Neural cell (in vitro differentiated cells): Measurements from ENCODE around the gene TRIAP1. TPM values are rescaled to one million over a fixed set of nuclear protein-coding genes. Genes with fewer than 3 reads are reported as not detected.

Experiments
- H2AFZ ChIP-seq: fragments of 200-600, 300-800 bp; sonication (generic), shearing (Covaris generic); 2 replicates; pipeline ENCODE4 v1.6.0; 2014; ENCODE audit warnings: low read depth, mild to moderate bottlenecking, antibody characterized with exemption, low read length, moderate library complexity
- H3F3A ChIP-seq: fragments of 200-600 bp; shearing (Covaris generic); 2 replicates; pipeline ENCODE4 v1.6.1; 2016; ENCODE audit warnings: mild to moderate bottlenecking, moderate library complexity, mixed read lengths, antibody characterized with exemption, low read length; ENCODE audit not compliant: insufficient read depth, poor library complexity, severe bottlenecking
- H3K27ac ChIP-seq: fragments of 200-600, 300-800 bp; sonication (generic), shearing (Covaris generic); 2 replicates; pipeline ENCODE4 v1.5.1; 2014; ENCODE audit warnings: mild to moderate bottlenecking, low read length, moderate library complexity
- H3K27me3 ChIP-seq: fragments of 300-800, 200-600 bp; sonication (generic), shearing (Covaris generic); 2 replicates; pipeline ENCODE4 v1.6.0; 2014; ENCODE audit warnings: mild to moderate bottlenecking, low read depth, low read length, moderate library complexity; ENCODE audit not compliant: insufficient read depth
- H3K36me3 ChIP-seq: fragments of 300-800, 200-600 bp; sonication (generic), shearing (Covaris generic); 2 replicates; pipeline ENCODE4 v1.5.1; 2014; ENCODE audit warnings: mild to moderate bottlenecking, antibody characterized with exemption, low read length, moderate library complexity; ENCODE audit not compliant: insufficient read depth
- H3K4me2 ChIP-seq: fragments of 300-800, 200-600 bp; sonication (generic), shearing (Covaris generic); 2 replicates; pipeline ENCODE4 v1.6.0; 2014; ENCODE audit warnings: mild to moderate bottlenecking, low read length
- H3K4me3 ChIP-seq: fragments of 300-800, 200-600 bp; sonication (generic), shearing (Covaris generic); 2 replicates; pipeline ENCODE4 v1.5.1; 2014; ENCODE audit warnings: mild to moderate bottlenecking, low read length, moderate library complexity
- H3K79me2 ChIP-seq: fragments of 200-600 bp; shearing (Covaris generic); replicated peaks from 2 replicates; pipeline ENCODE4 v1.6.0; 2014; ENCODE audit warnings: mild to moderate bottlenecking, low read length, moderate library complexity; ENCODE audit not compliant: insufficient read depth
- H3K9ac ChIP-seq: fragments of 300-800, 200-600 bp; sonication (generic), shearing (Covaris generic); 2 replicates; pipeline ENCODE4 v1.6.1; 2016; ENCODE audit warnings: mild to moderate bottlenecking, low read length, mixed read lengths
- H3K9me2 ChIP-seq: fragments of 200-600 bp; shearing (Covaris generic); 2 replicates; pipeline ENCODE4 v1.6.1; 2016; ENCODE audit warnings: mild to moderate bottlenecking, low read length, mixed read lengths; ENCODE audit not compliant: insufficient read depth
- H3K9me3 ChIP-seq: fragments of 200-600, 300-800 bp; sonication (generic), shearing (Covaris generic); 2 replicates; pipeline ENCODE4 v1.6.1; 2016; ENCODE audit warnings: mild to moderate bottlenecking, mixed run types, low read length, moderate library complexity, mixed read lengths
- H4K20me1 ChIP-seq: fragments of 200-600 bp; shearing (Covaris generic); 2 replicates; pipeline ENCODE4 v1.6.1; 2016; ENCODE audit warnings: mild to moderate bottlenecking, mixed run types; ENCODE audit not compliant: insufficient read depth
- EP300 ChIP-seq: fragments of 450-650 bp; conservative IDR thresholded peaks from 2 replicates; pipeline ENCODE4 v1.6.1; 2014; ENCODE audit warnings: antibody characterized with exemption, mild to moderate bottlenecking, moderate library complexity; ENCODE audit not compliant: poor library complexity, severe bottlenecking
- EZH2 ChIP-seq: fragments of 200-600, 300-800 bp; shearing (Covaris generic), sonication (generic); IDR thresholded peaks from 2 replicates; pipeline ENCODE4 v1.6.1; 2014; ENCODE audit warnings: antibody characterized with exemption, low read length, borderline replicate concordance, mild to moderate bottlenecking; ENCODE audit not compliant: insufficient read depth, poor library complexity, severe bottlenecking
- MXI1 ChIP-seq: fragments of 450-650 bp; conservative IDR thresholded peaks from 2 replicates; pipeline ENCODE4 v1.6.1; 2014; ENCODE audit warnings: antibody characterized with exemption, mild to moderate bottlenecking; ENCODE audit not compliant: poor library complexity, severe bottlenecking
- POLR2AphosphoS5 ChIP-seq: IDR thresholded peaks from 2 replicates; pipeline ENCODE4 v1.6.1; 2012
- RAD21 ChIP-seq: fragments of 450-650 bp; conservative IDR thresholded peaks from 2 replicates; pipeline ENCODE4 v1.6.1; 2014; ENCODE audit warnings: antibody characterized with exemption, mild to moderate bottlenecking, moderate library complexity
- SMC3 ChIP-seq: fragments of 450-650 bp; conservative IDR thresholded peaks from 2 replicates; pipeline ENCODE4 v1.6.1; 2014; ENCODE audit warnings: antibody characterized with exemption, mild to moderate bottlenecking, moderate library complexity; ENCODE audit not compliant: poor library complexity
- TAF1 ChIP-seq: IDR thresholded peaks from 2 replicates; pipeline ENCODE4 v1.6.1; 2012; ENCODE audit warnings: low read depth
- polyA plus RNA-seq: library from polyadenylated mRNA; depleted of rRNA; stranded (reverse); fragments of >200 nt; gene quantifications from 2 replicates; pipeline ENCODE4 v1.2.3, GENCODE V29; 2014
- TF ChIP-seq, protein P1 (sequence below): fragments of 450-650 bp; IDR thresholded peaks from 2 replicates; pipeline ENCODE4 v1.5.1; 2014; ENCODE audit warnings: antibody characterized with exemption, mild to moderate bottlenecking, moderate library complexity; ENCODE audit not compliant: poor library complexity, severe bottlenecking
- TF ChIP-seq, protein P2 (sequence below): IDR thresholded peaks from 2 replicates; pipeline ENCODE4 v1.6.1; 2012; ENCODE audit warnings: borderline replicate concordance

The TRIAP1 gene
- polyA plus RNA-seq, 1 donor from 2014 or later, result 40.7 TPM

- Histone ChIP-seq H4K20me1 (peaks cover 8% of the 10 kb centered on the region), H3K9ac (no peak overlapping the region), H2AFZ (no peak overlapping the region), H3K79me2 (peaks cover 49% of the 10 kb centered on the region), H3K9me3 (no peaks in the 10 kb centered on the region), H3K4me3 (no peak overlapping the region), H3K27ac (no peak overlapping the region), H3K4me2 (no peak overlapping the region), H3F3A (peaks cover 7% of the 10 kb centered on the region), H3K36me3 (peaks cover 25% of the 10 kb centered on the region), H3K9me2 (no peaks in the 10 kb centered on the region), H3K27me3 (no peaks in the 10 kb centered on the region)
- TF ChIP-seq MXI1 (no peak), TAF1 (no peak), RAD21 (no peak), SMC3 (no peak), EP300 (no peak), POLR2AphosphoS5 (no peak), EZH2 (no peak)
- TF ChIP-seq, protein P1, sequence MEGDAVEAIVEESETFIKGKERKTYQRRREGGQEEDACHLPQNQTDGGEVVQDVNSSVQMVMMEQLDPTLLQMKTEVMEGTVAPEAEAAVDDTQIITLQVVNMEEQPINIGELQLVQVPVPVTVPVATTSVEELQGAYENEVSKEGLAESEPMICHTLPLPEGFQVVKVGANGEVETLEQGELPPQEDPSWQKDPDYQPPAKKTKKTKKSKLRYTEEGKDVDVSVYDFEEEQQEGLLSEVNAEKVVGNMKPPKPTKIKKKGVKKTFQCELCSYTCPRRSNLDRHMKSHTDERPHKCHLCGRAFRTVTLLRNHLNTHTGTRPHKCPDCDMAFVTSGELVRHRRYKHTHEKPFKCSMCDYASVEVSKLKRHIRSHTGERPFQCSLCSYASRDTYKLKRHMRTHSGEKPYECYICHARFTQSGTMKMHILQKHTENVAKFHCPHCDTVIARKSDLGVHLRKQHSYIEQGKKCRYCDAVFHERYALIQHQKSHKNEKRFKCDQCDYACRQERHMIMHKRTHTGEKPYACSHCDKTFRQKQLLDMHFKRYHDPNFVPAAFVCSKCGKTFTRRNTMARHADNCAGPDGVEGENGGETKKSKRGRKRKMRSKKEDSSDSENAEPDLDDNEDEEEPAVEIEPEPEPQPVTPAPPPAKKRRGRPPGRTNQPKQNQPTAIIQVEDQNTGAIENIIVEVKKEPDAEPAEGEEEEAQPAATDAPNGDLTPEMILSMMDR, result no peak
- TF ChIP-seq, protein P2, sequence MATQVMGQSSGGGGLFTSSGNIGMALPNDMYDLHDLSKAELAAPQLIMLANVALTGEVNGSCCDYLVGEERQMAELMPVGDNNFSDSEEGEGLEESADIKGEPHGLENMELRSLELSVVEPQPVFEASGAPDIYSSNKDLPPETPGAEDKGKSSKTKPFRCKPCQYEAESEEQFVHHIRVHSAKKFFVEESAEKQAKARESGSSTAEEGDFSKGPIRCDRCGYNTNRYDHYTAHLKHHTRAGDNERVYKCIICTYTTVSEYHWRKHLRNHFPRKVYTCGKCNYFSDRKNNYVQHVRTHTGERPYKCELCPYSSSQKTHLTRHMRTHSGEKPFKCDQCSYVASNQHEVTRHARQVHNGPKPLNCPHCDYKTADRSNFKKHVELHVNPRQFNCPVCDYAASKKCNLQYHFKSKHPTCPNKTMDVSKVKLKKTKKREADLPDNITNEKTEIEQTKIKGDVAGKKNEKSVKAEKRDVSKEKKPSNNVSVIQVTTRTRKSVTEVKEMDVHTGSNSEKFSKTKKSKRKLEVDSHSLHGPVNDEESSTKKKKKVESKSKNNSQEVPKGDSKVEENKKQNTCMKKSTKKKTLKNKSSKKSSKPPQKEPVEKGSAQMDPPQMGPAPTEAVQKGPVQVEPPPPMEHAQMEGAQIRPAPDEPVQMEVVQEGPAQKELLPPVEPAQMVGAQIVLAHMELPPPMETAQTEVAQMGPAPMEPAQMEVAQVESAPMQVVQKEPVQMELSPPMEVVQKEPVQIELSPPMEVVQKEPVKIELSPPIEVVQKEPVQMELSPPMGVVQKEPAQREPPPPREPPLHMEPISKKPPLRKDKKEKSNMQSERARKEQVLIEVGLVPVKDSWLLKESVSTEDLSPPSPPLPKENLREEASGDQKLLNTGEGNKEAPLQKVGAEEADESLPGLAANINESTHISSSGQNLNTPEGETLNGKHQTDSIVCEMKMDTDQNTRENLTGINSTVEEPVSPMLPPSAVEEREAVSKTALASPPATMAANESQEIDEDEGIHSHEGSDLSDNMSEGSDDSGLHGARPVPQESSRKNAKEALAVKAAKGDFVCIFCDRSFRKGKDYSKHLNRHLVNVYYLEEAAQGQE, result no peak
Observed at GRCh38 chr12:120465756-120466155, 19.6 kb upstream of the TRIAP1 start.

DNA sequence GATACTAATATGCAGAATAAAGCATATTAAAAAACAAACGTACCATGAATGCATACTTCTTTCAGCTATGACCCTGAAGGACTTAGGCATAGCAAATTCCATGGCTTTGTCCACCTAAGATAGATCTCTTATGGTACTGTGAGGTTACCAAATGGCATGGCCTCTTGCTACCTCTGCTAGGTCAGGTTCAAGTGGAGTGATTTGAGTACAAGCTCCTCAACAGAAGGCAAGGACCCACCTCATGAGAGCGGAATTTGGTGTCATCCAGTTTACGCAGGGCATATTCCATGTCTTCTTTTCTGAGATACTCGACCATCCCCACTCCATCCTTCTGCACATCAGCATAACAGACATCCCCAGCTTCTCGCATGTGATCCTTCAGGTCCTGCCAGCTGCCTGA lies 17.5 kb upstream of the TRIAP1 start:
- Histone ChIP-seq H4K20me1 (peaks cover 8% of the 10 kb centered on the region), H2AFZ (no peak overlapping the region), H3K9me3 (no peaks in the 10 kb centered on the region), H3K4me2 (no peak overlapping the region), H3K27me3 (no peaks in the 10 kb centered on the region), H3K9me2 (no peaks in the 10 kb centered on the region), H3K9ac (no peak overlapping the region), H3F3A (peaks cover 7% of the 10 kb centered on the region), H3K79me2 (peaks cover 44% of the 10 kb centered on the region), H3K27ac (no peak overlapping the region), H3K4me3 (no peak overlapping the region), H3K36me3 (peaks cover 25% of the 10 kb centered on the region)
- TF ChIP-seq, protein P1, result no peak
